SIG-M5 treated with dmso at 0.1 percent for 504 hours (cell line): Measurements from ENCODE around the gene TSPAN9.
A peak's percentile ranks its signal among the peaks of the same experiment; 100 is the strongest.

Source experiments
- DNase-seq: peaks from one replicate; lab custom pipeline; 2025; ENCODE audit not compliant: unreplicated experiment; lab: John Stamatoyannopoulos, UW

TSPAN9 gene

DNA sequence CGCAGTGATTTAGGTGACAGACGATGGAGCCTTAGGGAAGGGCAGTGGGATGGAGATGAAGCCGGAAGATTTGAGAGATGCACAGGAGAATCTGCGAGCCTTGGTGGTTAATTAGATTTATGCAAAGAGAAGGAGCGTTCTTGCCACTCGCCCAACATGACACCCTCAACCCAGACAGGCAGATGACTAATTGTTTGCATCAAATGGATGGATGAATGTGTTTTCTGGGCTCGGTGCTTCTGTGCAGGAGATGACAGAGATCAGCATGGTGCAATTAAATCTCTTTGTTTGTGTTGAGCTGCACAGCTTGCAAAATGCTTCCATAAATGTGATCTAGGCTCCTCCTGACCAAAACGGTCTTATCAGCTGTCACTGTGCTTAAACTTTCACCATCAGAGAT is 211.5 kb downstream of the TSPAN9 start:
- DNase-seq, result no peak

- no peak for DNase-seq
Observed at GRCh38 chr12:3289702-3290101, 212.5 kb downstream of the TSPAN9 start.

DNA sequence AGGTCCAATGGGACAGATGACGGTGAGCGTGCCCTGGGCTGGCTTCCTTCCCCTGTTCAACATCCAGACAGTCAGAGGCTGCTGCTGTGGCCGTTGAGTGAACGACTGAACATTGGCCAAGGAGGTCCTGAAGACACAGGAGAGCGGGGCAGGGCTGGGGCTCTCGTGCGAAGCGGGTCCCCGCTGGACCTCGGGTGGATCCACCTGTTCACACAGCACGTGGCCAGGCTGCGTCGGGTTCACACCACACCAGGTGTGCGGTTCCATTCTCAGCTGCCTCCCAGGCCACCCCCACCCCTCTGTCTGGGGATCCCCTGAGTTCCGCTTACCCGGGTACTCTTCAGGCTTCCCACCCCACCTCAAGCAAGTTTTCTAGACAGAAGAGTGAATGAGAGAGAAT is 214.8 kb downstream of the TSPAN9 start:
- DNase-seq, result no peak

- DNase-seq, result no peak
Observed at GRCh38 chr12:3292677-3293412, 215.7 kb downstream of the TSPAN9 start.

DNA sequence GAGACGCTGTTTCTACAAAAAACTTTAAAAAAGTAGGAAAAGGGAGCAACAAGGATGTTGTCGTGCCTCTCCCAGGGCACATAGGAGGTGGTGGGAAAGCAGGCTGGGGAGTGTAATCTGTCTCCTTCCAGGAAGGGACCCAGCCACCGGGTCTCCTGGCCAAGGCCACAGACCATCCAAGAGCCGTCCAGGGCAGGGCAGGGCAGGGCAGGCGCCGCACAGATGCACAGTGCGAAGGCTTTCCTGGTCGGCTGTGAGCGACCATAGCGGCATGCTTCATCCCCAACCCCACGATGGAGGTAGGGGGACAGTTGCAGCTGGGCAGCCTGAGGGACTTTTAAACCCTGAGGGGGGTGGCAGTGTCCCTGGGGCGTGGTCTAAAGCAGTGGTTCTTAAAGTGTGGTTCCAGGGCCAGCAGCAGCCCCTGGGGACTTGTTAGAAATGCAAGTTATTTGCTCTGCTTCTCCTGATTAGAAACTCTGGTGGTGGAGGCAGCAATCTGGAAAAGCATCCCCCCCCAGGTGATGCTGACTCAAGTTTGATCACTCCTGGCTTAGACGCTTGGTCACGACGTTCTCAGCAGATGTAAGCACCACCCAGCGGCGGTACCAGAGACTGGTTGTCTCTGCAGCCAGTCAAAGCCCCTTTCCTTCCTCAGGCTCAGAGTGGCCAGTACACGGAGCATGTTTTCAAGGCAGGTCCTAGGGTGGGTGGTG is 216.4 kb downstream of the TSPAN9 start:
- DNase-seq, result no peak

GRCh38 chr12:3294481-3294911 is 217.3 kb downstream of the TSPAN9 start:
- DNase-seq, result no peak

- DNase-seq, result no peak
Observed at GRCh38 chr12:3295225-3295624, 218.0 kb downstream of the TSPAN9 start.

DNA sequence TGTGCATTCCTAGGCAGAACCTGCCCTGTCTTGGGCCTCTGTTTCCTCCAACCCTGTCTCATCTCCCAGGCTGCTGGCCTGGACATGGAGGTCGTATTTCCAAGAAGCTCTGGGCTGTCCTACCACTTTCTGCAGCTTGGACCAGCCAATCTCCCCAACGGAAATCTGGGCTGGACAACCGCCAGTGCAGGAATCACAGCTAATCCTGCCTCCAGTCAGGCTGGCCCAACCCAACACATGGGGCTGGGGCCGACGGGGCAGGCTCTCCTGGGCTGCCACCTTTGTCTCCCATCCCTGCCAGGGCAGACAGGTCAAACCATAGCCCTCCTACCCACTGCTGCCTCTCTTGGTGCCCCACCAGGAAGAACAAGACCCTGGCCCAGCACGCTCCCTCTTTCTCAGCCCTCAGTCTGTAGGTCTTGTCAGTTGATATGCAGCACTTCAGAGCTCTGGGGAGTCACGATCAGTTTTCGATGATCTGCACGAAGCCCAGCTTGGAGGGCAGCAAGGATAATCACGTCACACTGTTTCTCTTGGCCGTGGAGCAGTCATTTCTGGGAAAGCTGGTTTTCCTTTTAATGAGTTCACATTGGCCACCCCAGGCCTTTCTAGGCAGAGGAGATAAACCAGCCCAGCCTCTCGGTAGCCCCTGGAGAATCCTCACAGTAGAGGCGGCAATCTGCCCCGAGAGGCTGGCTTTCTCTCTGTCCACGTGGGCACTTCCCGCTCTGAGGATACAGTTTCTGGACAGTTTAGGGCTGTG is 218.6 kb downstream of the TSPAN9 start:
- no peak for DNase-seq

GRCh38 chr12:3296409-3296701 is 219.2 kb downstream of the TSPAN9 start:
- no peak for DNase-seq

GRCh38 chr12:3298603-3299002 is 221.4 kb downstream of the TSPAN9 start:
- DNase-seq, result no peak

GRCh38 chr12:3299929-3300832 is 223.0 kb downstream of the TSPAN9 start:
- DNase-seq, result peak; percentile 88

- no peak for DNase-seq
Observed at GRCh38 chr12:3300833-3301401, 223.7 kb downstream of the TSPAN9 start.

DNA sequence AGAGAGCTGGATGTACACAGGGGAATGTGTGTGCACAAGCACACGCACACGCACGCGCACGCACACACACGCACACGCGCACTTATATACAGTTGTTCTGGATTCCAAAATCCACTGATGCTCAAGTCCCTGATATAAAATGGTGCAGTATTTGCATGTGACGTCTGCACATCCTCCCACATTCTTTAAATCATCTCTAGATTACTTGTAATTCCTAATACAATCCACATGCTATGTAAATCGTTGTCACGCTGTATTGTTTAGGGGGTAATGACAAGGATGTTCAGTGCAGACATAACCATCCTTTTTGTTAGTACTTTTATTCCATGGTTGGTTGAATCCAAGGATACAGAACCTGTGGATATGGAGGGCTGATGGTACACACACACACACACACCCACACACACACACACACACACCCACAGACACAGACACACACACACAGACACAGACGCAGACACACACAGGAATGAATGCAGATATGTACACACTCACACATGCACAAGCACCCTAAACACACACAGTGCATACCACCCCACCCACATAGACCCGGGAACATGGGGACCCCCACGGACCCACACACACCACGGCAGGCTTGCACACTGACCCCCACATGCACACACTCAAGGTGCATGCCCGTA is 225.3 kb downstream of the TSPAN9 start:
- DNase-seq, result no peak

- DNase-seq, result no peak
Observed at GRCh38 chr12:3303410-3304136, 226.4 kb downstream of the TSPAN9 start.

DNA sequence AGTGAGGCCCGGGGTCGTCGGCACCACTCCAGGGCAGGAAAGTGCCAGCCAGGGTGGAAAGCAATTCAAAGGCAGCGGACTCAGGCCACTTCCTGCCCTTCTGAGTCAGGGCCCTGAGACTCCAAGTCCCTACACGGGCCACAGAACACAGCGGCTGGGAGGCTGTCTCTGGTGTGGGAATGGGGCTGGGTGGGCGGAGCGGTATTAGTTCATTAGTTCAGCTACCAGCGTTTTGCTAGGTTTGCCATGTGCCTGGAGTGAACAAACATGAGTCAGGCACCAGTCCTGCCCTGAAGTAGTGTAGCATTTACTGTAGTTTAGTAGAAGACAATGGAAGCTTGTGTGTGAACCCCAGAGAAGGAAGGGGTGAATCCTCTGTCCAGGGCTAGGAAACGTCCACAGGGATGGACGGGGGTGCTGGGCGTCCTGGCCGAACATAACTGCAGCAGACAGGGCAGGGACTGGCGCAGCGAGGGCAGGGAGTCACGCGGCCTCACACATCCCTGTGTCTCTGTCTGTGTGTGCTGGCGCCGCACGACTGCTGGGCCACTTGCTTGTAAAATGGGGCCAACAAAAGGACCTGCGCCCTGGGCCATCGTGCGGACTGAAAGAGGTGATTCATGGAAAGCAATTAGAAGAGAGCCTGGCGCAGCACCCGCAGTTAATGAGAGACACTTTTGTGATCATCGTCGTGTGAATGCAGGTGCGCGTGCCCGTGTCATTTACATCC is 227.4 kb downstream of the TSPAN9 start:
- peak; percentile 13 for DNase-seq

DNA sequence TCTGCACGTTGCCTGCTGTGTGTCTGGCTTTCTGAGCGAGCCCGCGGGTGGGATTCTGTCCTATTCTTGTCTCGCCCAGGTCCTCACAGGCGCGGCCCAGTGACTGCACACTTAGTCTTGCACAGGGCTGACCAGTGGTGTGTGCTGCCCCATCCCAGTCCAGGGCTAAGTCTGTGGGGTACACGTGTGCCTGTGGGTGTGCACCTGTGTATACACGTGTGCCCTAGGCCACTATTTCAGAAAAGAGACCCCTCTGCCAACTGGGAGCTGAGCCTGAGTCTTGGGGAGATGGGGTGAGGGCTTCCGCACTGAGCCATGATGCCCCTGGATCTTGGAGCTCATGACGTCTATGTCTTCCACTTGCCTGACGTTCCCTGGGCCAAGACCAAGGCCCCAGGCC is 228.3 kb downstream of the TSPAN9 start:
- DNase-seq, result no peak

- no peak for DNase-seq
Observed at GRCh38 chr12:3305904-3306619, 228.9 kb downstream of the TSPAN9 start.

- no peak for DNase-seq
Observed at GRCh38 chr12:3307389-3307788, 230.2 kb downstream of the TSPAN9 start.
